K562 (cell line): ENCODE results near the gene FAM50B.

Experiments used
- CEBPZ ChIP-seq: fragments of 150-350 bp; IDR thresholded peaks from 2 replicates; pipeline ENCODE4 v1.6.1; 2014; ENCODE audit warnings: low read depth, mild to moderate bottlenecking, low read length, borderline replicate concordance
- CTCF ChIP-seq, 3 experiments: IDR thresholded peaks in 2 of 3; conservative IDR thresholded peaks in 1 of 3; 2 replicates each; pipeline ENCODE4 v1.5.1; 2011 to 2012; ENCODE audit warnings: low read length in 3 of 3, mild to moderate bottlenecking in 3 of 3, control low read depth in 2 of 3, improper control_type of control experiment in 1 of 3, inconsistent platforms in 1 of 3, low read depth in 1 of 3, mixed read lengths in 1 of 3, moderate library complexity in 1 of 3; ENCODE audit not compliant: insufficient read depth in 2 of 3
- EP300 ChIP-seq: IDR thresholded peaks from 2 replicates; pipeline ENCODE4 v1.6.1; 2012; ENCODE audit warnings: low read length, improper control_type of control experiment
- HLTF ChIP-seq: fragments of 450-650 bp; IDR thresholded peaks from 2 replicates; pipeline ENCODE4 v1.6.1; 2016
- KLF13 ChIP-seq: fragments of 450-650 bp; IDR thresholded peaks from 2 replicates; pipeline ENCODE4 v1.6.1; 2016; ENCODE audit warnings: missing genetic modification characterization, low read depth, mild to moderate bottlenecking, missing compliant biosample characterization, moderate library complexity, borderline replicate concordance
- MAX ChIP-seq: sonication (generic); formaldehyde crosslinking; IDR thresholded peaks from 2 replicates; pipeline ENCODE4 v1.9.0; 2022; ENCODE audit warnings: mild to moderate bottlenecking, missing genetic modification reagents
- ZC3H4 ChIP-seq: sonication (generic); formaldehyde crosslinking; IDR thresholded peaks from 2 replicates; pipeline ENCODE4 v1.9.0; 2021; ENCODE audit warnings: missing genetic modification reagents, borderline replicate concordance
- ZZZ3 ChIP-seq: fragments of 450-650 bp; IDR thresholded peaks from 2 replicates; pipeline ENCODE4 v1.6.1; 2016; ENCODE audit warnings: antibody characterized with exemption, mild to moderate bottlenecking, moderate library complexity

GRCh38 chr6:3876101-3876500, 26.9 kb downstream of the FAM50B start:
- TF ChIP-seq ZZZ3 (no peak), CTCF (IDR thresholded peaks at IDR 0.05 in 2 of 3, conservative IDR thresholded peaks at IDR 0.05 in 1 of 3; ENCODE audit: insufficient read depth in 2 of 3, low read depth in 1 of 3, low read length in 3 of 3) (no peak), MAX (CRISPR knock-in tag) (no peak), KLF13 (tag) (no peak), ZC3H4 (CRISPR knock-in tag) (no peak), EP300 (no peak), HLTF (no peak), CEBPZ (no peak)
